ENCODE measurements around the gene ZNF33A. TPM values are rescaled to one million over a fixed set of nuclear protein-coding genes. Genes with fewer than 3 reads are reported as not detected.

Gene ZNF33A
- total and polyA plus RNA-seq, 4 donors: 6.7 to 25.7 (median 13.1) TPM

GRCh38 chr10:37976880-37977203 is 33.6 kb upstream of the ZNF33A start:
- H3K9ac ChIP-seq (ENCODE audit: low read depth in 1 of 2, low read length in 2 of 2): peak overlapping the region; percentile 7 to 90
- H3K27ac ChIP-seq (ENCODE audit: low read depth in 1 of 2, low read length in 2 of 2): peak overlapping the region; percentile 6 to 92
- H3K9me3 ChIP-seq (ENCODE audit: control insufficient read depth in 4 of 4, low read length in 3 of 4): no peaks in the 10 kb centered on the region
- H3K27me3 ChIP-seq (ENCODE audit: control insufficient read depth in 4 of 4, insufficient read depth in 4 of 4, low read length in 3 of 4): no peaks in the 10 kb centered on the region
- whole genome bisulfite sequencing: 8% methylated on average over 9 of the region's 9 CpGs
- DNase-seq (ENCODE audit: low spot score): no peak
- peak overlapping the region in 2 of 3 donors; percentile 66 to 73 for H3K4me3 ChIP-seq (ENCODE audit: low read depth in 1 of 3, low read length in 3 of 3)
- TF ChIP-seq CTCF (IDR thresholded peaks at IDR 0.05; ENCODE audit: low read depth, low read length, missing input control): no peak
- TF ChIP-seq ATF3 (IDR thresholded peaks at IDR 0.05): no peak
- TF ChIP-seq NR2F2 (IDR thresholded peaks at IDR 0.05): no peak
- TF ChIP-seq SP1 (IDR thresholded peaks at IDR 0.05): no peak
- TF ChIP-seq TAF1 (conservative IDR thresholded peaks at IDR 0.05): peak; percentile 3
- TF ChIP-seq RXRA (IDR thresholded peaks at IDR 0.05): no peak
- peak; percentile 15 for TF ChIP-seq YY1 (IDR thresholded peaks at IDR 0.05)
- no peak for TF ChIP-seq HNF4A (conservative IDR thresholded peaks at IDR 0.05)
- peak; percentile 34 for TF ChIP-seq FOXA1 (IDR thresholded peaks at IDR 0.05)
- TF ChIP-seq FOXA2 (IDR thresholded peaks at IDR 0.05): no peak
- TF ChIP-seq RAD21 (IDR thresholded peaks at IDR 0.05): no peak
- no peak for TF ChIP-seq GABPA (IDR thresholded peaks at IDR 0.05 in 1 of 2, conservative IDR thresholded peaks at IDR 0.05 in 1 of 2)
- TF ChIP-seq JUND (IDR thresholded peaks at IDR 0.05): peak in 1 of 2 donors; percentile 20
- TF ChIP-seq HNF4G (IDR thresholded peaks at IDR 0.05): no peak
- TF ChIP-seq REST (IDR thresholded peaks at IDR 0.05): no peak
- TF ChIP-seq MAX (IDR thresholded peaks at IDR 0.05): peak; percentile 19
- peak; percentile 11 for TF ChIP-seq ZBTB33 (IDR thresholded peaks at IDR 0.05)
- TF ChIP-seq EGR1 (IDR thresholded peaks at IDR 0.05; ENCODE audit: low read depth in 2 of 2): no peak
- no peaks in the 10 kb centered on the region for H3K36me3 ChIP-seq (ENCODE audit: control insufficient read depth in 4 of 4, insufficient read depth in 3 of 4, low read depth in 1 of 4, low read length in 3 of 4)
- peaks cover 0 to 10% (median 3%) of the 10 kb centered on the region in 4 donors for H3K4me1 ChIP-seq (ENCODE audit: control insufficient read depth in 4 of 4, insufficient read depth in 4 of 4, low read length in 3 of 4)
